GM06990 (cell line): ENCODE measurements around the gene CACNA1A.
"Not testable (repeated sequence)": the region's sequence is repeated elsewhere in the genome, so short reads cannot be mapped to it uniquely, and the experiment has no call there.

Source experiments
- DNase-seq: peaks from one replicate; pipeline ENCODE4 v3.0.0-alpha.2; 2011; ENCODE audit not compliant: insufficient read length; ENCODE audit errors: extremely low read depth
- H3K27me3 ChIP-seq: replicated peaks from 2 replicates; pipeline ENCODE4 v1.6.0; 2011; ENCODE audit warnings: low read length; ENCODE audit not compliant: control insufficient read depth, insufficient read depth
- H3K36me3 ChIP-seq: 2 replicates; pipeline ENCODE4 v1.5.1; 2011; ENCODE audit warnings: low read length; ENCODE audit not compliant: control insufficient read depth, insufficient read depth
- H3K4me3 ChIP-seq: replicated peaks from 2 replicates; pipeline ENCODE4 v1.5.1; 2011; ENCODE audit warnings: low read depth, mild to moderate bottlenecking, control low read depth, low read length
- CTCF ChIP-seq: IDR thresholded peaks from 2 replicates; pipeline ENCODE4 v1.5.1; 2011; ENCODE audit warnings: low read length, control low read depth, mild to moderate bottlenecking, inconsistent platforms; ENCODE audit not compliant: insufficient read depth, poor library complexity, severe bottlenecking

The CACNA1A gene

GRCh38 chr19:13544423-13544822 lies 38.1 kb upstream of the CACNA1A start:
- Histone ChIP-seq H3K27me3 (no peaks in the 10 kb centered on the region), H3K36me3 (no peaks in the 10 kb centered on the region), H3K4me3 (no peak overlapping the region)
- TF ChIP-seq CTCF: no peak
- no peak for DNase-seq

- no peak for TF ChIP-seq CTCF
These were observed 35.3 kb upstream of the CACNA1A start for GRCh38 chr19:13541554-13541953.

GRCh38 chr19:13539332-13539731 lies 33.1 kb upstream of the CACNA1A start:
- Histone ChIP-seq H3K36me3 (no peaks in the 10 kb centered on the region), H3K27me3 (no peaks in the 10 kb centered on the region), H3K4me3 (no peak overlapping the region)
- no peak for TF ChIP-seq CTCF
- DNase-seq: no peak

More at GRCh38 chr19:13541554-13541953, 35.3 kb upstream of the CACNA1A start:
- Histone ChIP-seq H3K4me3 (no peak overlapping the region), H3K27me3 (no peaks in the 10 kb centered on the region), H3K36me3 (no peaks in the 10 kb centered on the region)
- no peak for DNase-seq

GRCh38 chr19:13538601-13539253 lies 32.4 kb upstream of the CACNA1A start:
- DNase-seq: no peak
- H3K27me3 ChIP-seq: no peaks in the 10 kb centered on the region
- H3K4me3 ChIP-seq: no peak overlapping the region
- no peaks in the 10 kb centered on the region for H3K36me3 ChIP-seq
- no peak for TF ChIP-seq CTCF

GRCh38 chr19:13537454-13537853 lies 31.2 kb upstream of the CACNA1A start:
- H3K27me3 ChIP-seq: no peaks in the 10 kb centered on the region
- no peak overlapping the region for H3K4me3 ChIP-seq
- TF ChIP-seq CTCF: no peak
- no peaks in the 10 kb centered on the region for H3K36me3 ChIP-seq
- DNase-seq: no peak

GRCh38 chr19:13530720-13531119 lies 24.4 kb upstream of the CACNA1A start:
- Histone ChIP-seq H3K4me3 (no peak overlapping the region), H3K27me3 (no peaks in the 10 kb centered on the region), H3K36me3 (no peaks in the 10 kb centered on the region)
- no peak for DNase-seq
- TF ChIP-seq CTCF: no peak

- not testable (repeated sequence) for H3K4me3 ChIP-seq, H3K27me3 ChIP-seq, DNase-seq, H3K36me3 ChIP-seq
These were observed 23.4 kb upstream of the CACNA1A start for GRCh38 chr19:13529721-13530120.
